ENCODE results near the gene PARN.

The PARN gene

DNA sequence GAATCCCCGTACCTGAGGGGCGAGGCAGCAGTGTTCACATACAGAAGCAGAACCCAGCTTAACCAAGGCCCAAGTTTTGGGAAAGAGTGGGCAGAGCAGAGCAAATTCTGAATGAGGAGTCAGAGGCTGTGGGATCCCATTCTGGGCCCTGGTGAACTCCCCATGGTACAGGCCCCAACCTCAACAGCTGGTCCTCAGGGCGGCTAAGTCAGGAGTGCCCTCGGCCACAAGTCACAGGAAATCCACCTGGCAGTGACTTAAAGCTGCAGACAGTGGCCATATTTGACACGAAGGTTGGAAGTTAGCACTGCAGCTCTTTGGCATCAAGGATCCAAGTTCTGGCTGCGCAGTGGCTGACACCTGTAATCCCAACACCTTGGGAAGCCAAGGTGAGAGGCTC, 237.1 kb downstream of the PARN start:
- DNase-seq: no peak

DNA sequence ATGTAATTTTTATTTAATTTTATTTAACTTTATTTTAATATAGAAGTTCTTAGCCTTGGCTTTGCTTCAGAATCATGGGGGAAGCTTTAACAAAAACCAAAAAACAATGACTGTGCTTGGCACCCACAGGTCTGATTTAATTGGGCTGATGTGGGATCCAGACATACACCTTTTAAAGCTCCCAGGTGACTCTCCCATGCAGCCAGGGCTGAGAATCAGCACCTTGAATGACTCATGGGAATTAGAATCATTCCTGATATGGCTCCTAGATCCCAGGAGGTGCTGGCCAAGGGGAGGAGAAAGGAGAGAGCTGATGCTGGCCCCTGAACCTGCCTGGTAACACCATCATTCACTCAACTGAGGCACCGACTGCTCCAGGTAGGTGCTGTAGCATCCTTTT, 240.7 kb downstream of the PARN start:
- no peak for DNase-seq

DNA sequence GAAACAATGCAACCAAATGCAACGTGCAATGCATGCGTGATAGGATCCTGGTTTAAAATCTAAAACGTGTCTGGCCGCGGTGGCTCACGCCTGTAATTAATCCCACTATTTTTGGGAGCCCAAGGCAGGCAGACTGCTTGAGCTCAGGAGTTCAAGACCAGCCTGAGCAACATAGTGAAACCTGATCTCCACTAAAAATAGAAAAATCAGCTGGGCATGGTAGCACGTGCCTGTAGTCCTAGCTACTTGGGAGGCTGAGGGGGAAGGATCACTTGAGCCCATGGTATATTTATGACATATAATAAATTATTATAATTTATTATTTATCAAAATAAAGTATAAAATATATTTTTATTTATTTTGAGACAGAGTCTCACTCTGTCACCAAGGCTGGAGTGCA, 241.8 kb downstream of the PARN start:
- no peak for DNase-seq

DNA sequence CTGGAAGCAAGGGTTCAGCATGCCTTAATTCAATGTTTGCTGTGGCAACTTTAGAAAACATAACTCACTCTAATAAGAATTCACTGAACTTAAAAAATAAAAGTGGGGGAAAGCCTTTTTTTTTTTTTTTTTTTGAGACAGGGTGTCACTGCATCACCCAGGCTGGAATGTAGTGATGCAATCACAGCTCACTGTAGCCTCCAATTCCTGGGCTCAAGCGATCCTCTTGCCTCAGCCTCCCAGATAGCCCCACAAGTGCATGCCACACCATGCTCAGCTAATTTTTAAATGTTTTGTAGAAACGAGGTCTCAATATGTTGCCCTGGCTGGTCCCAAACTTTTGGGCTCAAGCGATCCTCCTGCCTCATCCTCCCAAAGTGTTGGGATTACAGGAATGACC, 243.9 kb downstream of the PARN start:
- no peak for DNase-seq
